Measurements from ENCODE around the gene SEC24D.
A peak's percentile ranks its signal among the peaks of the same experiment; 100 is the strongest.

SEC24D gene

DNA sequence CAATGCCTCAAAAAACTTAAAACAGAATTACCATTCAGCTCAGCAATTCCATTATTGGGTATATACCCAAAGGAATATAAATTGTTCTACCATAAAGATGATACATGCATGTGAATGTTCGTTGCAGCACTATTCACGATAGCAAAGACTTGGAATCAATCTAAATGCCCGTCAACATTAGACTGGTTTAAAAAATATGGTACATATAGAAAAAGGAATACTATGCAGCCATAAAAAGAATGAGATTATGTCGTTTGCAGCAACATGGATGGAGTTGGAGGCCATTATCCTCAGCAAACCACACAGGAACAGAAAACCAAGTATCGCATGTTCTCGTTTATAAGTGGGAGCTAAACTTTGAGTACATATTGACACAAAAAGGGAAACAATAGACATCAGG lies 41.9 kb upstream of the SEC24D start:
- no peak for TF ChIP-seq CTCF (IDR thresholded peaks at IDR 0.05; ENCODE audit: control insufficient read depth, insufficient read depth, low read depth, low read length, missing control alignments)
- H3K4me3 ChIP-seq (ENCODE audit: control insufficient read depth, low read depth, low read length) = no peak overlapping the region
- no peak for DNase-seq (ENCODE audit: low read depth)

DNA sequence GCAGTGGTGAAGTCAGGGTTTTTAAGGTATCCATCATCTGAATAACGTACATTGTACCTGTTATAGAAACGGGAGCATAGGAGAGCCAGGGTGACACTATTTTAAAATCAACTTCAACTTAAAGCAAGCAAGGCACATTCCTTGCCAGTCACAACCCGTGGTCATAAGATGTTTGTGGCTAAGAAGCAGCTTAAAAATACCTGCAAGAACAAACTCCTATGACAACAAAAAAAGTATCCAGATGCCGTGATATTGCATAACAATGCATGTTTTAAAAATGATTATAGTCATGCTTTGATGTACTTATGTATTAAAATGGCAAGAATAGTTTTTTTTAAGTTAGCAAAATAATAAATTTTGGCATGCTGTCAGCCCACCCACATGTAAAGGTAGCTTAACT lies 36.3 kb upstream of the SEC24D start:
- DNase-seq (ENCODE audit: low read depth) = no peak
- TF ChIP-seq CTCF (IDR thresholded peaks at IDR 0.05; ENCODE audit: control insufficient read depth, insufficient read depth, low read depth, low read length, missing control alignments) = no peak
- H3K4me3 ChIP-seq (ENCODE audit: control insufficient read depth, low read depth, low read length) = no peak overlapping the region

DNA sequence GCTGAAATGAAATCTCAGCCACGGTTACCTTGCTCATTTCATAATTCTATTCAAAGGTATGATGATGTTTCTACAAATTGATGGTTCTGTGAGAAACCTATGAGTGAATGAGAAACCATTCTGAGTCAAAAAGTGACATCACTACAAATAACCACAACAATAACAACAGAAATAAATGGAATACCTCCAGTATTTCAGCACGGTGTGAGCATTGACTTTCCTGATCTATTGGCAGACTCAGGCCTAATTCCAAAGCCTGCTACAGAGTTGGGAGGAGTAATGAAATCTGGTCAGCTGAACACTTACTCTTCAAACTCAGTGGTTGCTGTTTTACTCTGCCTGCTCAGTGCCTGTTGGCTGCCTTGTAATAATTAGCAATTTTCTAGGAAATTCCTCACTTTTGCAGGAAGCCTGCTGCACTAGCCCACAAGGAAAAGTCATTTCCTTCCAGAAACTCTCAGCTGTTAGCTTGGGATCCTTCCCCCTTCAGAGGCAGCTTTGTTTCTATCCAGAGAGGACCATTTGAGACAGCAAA lies 33.9 kb upstream of the SEC24D start:
- DNase-seq (ENCODE audit: low read depth) = no peak
- TF ChIP-seq CTCF (IDR thresholded peaks at IDR 0.05; ENCODE audit: control insufficient read depth, insufficient read depth, low read depth, low read length, missing control alignments) = no peak
- H3K4me3 ChIP-seq (ENCODE audit: control insufficient read depth, low read depth, low read length) = no peak overlapping the region

DNA sequence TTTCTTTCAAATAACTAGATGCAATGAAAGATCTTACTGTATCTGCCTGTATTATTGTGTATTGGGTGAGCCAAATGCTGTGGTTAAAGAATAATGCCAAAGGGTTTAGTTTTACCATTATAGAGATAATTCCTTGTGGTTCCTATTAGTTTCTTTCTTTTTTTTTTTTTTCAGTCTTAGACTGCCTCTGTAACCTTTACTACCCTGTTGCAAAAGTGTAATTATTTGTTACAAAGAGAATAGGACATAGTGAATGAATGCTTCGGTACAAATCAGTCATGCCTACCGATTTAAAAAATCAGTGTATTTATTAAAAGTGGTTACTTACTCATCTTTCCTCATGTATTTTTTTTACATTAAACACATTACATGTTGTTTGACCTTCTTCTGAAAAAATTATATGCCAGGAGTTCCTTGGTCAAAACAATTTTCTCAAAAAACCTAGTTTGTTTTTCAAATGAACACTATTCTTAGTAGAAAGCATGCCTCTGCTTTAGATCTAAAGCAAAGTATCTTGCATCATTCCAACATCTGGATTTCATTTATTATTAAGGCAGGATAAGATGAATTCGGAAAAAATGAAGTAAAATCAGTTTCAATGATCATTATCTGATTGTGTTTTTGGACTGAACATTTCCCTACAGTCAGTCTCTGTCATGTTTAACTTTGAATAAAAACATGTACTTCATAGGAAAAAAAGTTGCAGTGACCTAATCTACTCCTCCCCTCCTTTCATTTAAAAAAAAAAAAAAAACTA lies 31.6 kb upstream of the SEC24D start:
- DNase-seq (ENCODE audit: low read depth) = no peak
- TF ChIP-seq CTCF (IDR thresholded peaks at IDR 0.05; ENCODE audit: control insufficient read depth, insufficient read depth, low read depth, low read length, missing control alignments) = no peak
- H3K4me3 ChIP-seq (ENCODE audit: control insufficient read depth, low read depth, low read length) = no peak overlapping the region

DNA sequence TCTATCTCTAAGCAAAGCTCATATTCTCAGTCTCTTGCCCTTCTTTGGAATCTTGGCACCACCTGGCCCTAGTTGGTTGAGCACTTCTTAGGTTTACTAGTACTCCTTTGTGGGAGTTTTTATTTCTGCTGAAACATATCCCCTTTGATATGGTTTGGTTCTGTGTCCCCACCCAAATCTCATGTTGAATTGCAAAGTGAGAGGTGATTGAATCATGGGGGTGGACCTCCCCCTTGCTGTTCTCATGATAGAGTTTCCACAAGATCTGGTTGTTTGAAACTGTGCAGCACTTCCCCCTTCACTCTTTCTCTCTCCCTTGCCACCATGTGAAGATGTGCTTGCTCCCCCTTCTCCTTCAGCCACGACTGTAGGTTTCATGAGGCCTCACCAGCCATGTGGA lies 30.5 kb upstream of the SEC24D start:
- no peak for TF ChIP-seq CTCF (IDR thresholded peaks at IDR 0.05; ENCODE audit: control insufficient read depth, insufficient read depth, low read depth, low read length, missing control alignments)
- no peak overlapping the region for H3K4me3 ChIP-seq (ENCODE audit: control insufficient read depth, low read depth, low read length)
- DNase-seq (ENCODE audit: low read depth) = no peak

DNA sequence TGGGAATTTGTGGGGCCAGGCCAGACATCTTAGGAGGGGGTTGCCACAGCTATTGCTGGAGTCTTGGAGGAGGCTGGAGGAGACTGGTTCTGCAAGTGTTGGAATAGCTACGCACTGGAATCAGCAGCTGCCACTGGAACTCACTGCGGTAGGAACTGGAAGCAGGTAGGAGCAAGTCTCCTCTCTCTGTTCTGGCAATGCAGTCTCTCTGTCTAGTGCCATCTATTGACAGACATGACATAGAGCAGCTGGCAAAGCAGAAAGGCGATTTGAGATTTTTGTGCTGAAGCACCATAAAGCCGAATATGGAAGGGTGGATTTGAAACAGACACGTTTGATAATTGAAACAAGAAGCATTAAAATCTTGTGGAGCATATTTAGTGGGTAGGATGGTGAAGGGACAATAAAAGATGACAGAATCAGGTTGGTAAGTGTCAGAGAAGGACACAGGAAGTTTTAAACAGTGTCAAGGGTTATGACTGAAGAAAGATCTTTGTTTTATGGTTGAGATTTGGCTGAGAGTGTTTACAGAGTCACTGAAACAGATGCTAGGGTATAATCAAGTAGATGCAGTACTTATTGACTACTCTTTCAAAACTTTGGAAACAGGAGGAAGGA lies 29.3 kb upstream of the SEC24D start:
- no peak for DNase-seq (ENCODE audit: low read depth)
- no peak overlapping the region for H3K4me3 ChIP-seq (ENCODE audit: control insufficient read depth, low read depth, low read length)
- peak; percentile 84 for TF ChIP-seq CTCF (IDR thresholded peaks at IDR 0.05; ENCODE audit: control insufficient read depth, insufficient read depth, low read depth, low read length, missing control alignments)
